CD4-positive, alpha-beta T cell treated with Interleukin-15 for 1 hour (primary cell): ENCODE measurements around the gene CACNA1D.
"Not testable (repeated sequence)": the region's sequence is repeated elsewhere in the genome, so short reads cannot be mapped to it uniquely, and the experiment has no call there.

Experiments
- DNase-seq: peaks from one replicate; pipeline ENCODE4 v3.0.0-alpha.2; 2020

The CACNA1D gene

GRCh38 chr3:53618524-53618906, 124.1 kb downstream of the CACNA1D start:
- DNase-seq: no peak

GRCh38 chr3:53618936-53619335, 124.5 kb downstream of the CACNA1D start:
- DNase-seq: no peak

DNA sequence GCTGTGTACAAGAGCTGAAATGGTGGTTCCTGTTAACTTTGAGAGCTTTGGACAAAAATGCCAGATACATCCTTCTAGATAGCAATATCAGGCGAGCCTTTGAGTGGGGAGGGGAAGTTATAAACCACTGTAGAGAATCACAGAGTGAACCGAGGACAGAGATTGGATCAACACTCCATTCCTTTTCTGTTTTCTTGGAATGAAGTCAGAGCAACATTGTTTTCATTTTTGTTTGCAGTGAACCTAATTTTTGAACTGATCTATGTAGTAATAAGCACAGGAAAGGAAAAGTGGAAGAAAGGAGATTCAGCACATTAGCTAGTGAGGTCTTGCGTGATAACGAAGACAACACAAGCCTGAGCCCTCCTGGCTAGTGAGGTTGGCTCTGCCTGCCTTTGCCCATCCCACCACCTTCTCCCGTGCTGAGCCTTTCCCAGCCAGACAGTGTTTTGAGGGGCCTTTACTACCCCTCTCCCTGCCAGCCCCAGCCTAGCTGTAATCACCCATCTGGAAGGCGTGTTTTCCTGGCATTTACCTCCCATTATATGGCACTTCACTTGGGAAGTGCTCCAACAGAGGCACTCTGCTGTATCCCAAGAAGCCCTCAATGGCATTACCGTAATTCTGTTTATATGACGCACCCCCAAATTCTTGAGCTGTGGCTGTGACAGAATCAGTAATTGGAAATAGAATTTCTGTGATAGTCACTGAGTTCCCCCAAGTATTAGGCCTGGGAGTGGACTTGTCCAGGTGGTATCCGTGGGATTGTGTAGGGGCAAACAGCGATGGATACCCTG, 129.8 kb downstream of the CACNA1D start:
- DNase-seq: no peak

- DNase-seq: no peak
Observed at GRCh38 chr3:53626876-53627275, 132.5 kb downstream of the CACNA1D start.

DNA sequence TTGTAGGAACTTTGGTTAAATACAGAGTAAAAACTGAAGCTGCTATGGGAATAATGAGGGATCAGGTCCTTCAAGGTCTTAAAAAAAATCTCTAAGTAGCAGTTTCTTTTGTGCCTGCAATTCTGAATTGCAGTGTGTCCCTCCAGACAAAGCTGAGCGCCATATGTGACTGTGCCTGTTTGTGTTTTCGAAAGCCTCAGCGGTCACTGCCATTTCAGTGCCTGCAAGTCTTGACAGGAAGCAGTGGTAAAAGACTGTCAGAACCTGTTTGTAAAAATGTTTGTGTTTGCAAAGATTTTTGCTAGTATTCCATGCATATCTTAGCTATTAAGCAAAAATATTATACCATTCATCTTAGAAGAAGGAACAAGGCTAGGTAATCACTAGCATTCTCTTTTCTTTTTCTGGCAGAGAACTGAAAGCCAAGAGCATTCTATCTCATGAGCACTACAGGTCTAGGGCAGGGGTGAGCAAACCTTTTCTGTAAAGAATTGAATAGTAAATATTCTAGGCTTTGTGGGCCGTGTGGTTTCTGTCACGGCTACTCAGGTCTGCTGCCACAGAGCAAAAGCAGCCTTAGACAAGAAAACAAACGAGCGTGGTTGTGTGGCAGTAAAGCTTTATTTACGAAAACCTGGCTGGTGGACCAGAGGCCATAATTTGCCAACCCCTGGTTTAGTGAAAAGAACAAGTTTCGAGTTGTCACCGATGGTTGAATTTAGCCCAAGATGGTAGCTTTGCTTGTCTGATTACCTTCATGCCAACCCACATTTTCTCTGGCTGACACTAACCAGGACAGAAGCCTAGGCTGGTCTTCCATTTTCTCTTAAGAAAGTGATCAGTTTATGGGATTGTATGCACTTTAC, 134.4 kb downstream of the CACNA1D start:
- no peak for DNase-seq

DNA sequence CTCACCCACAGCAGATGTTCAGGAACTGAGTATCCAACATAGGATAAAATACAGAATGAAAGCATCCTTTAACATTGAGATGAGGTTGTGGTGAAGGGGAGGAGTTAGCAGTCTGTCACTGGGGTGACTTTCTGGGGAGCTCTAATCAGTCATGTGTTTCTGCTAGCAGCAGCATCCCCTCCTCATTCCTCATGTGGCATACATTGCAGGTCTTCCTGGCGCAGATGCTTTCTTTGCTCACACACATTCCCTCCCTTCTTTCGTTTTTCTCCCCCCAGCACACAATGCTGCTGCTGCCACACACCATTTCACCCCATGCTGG, 135.0 kb downstream of the CACNA1D start:
- no peak for DNase-seq

DNA sequence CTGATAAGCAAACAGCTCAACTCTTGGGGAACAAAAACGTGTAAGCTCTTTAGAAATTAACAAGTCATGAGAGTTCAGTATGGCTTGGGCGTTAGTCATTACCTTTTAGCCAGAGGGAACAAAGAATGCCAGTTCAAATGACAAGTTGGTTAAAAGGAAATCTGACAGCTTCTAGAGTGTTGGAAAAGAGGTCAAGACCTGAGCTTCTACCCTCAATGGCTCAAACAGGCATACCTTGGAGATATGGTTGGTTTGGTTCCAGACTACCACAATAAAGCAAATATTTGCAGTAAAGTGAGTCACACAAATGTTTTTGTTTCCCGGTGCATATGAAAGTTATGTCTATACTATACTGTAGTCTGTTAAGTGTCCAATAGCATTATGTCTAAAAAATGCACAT, 136.1 kb downstream of the CACNA1D start:
- DNase-seq: no peak

DNA sequence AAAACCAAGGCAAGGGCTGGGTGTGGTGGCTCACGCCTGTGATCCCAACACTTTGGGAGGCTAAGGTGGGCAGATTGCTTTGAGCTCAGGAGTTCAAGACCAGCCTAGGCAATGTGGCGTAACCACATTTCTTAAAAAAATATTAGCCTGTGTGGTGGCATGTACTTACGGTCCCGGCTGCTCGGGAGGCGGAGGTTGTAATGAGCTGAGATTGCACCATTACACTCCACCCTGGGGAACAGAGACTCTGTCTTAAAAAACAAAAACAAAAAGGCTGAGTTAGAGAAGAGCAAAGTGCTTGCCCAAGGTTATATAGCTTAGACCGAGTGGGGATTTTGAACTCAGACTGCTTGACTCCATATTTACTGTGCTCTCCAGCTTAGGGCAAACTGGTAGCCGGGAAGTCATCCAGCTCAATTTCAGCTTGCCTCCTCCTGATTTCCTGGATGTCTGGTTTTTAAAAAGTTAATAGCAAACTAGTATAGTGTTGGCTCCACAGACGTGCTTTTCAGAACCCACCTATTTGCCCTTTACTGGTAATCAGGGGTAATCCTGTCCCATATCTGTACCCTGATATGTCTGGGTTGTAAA, 138.9 kb downstream of the CACNA1D start:
- no peak for DNase-seq

DNA sequence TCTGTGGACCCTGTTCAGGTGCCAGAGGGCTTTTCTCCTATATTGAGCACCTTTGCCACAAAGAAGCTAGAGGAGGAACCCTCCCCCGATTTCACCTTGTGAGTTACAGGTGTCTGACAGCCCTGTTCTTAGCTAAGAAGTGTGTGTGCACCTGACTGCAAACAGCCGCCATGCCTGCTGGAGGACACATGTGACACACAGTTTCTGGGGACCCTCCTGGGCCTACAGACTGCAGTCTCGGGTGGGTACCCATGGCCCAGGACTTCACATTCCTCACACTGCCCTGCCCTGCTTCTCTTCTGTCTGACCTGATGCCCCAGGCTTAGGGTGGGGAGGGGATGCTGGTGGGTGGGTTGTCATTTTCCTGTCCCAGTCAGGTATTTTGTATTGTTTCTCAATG, 140.6 kb downstream of the CACNA1D start:
- no peak for DNase-seq

DNA sequence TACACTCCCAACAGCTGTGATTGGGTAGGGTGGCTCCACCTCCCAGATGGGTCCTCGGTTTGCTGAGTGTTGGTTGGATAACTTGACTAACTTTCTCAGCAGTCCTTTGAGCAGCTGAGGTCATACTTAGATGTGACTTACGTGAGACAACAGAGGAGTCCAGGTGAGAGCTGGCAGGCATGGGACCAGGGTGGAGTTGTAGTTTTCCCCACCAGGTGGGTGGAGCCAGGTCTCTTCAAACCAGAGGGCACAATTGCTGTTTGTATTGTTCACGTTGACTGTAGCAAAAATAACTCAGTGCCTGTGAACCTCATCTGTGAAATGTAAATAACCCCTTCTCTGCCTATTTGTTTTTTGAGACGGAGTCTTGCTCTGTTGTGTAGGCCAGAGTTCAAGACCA, 144.4 kb downstream of the CACNA1D start:
- not testable (repeated sequence) for DNase-seq

GRCh38 chr3:53641397-53641796, 147.0 kb downstream of the CACNA1D start:
- DNase-seq: no peak

- no peak for DNase-seq
Observed at GRCh38 chr3:53642211-53642610, 147.8 kb downstream of the CACNA1D start.

- no peak for DNase-seq
Observed at GRCh38 chr3:53643757-53644156, 149.3 kb downstream of the CACNA1D start.

GRCh38 chr3:53645754-53646153, 151.3 kb downstream of the CACNA1D start:
- no peak for DNase-seq

DNA sequence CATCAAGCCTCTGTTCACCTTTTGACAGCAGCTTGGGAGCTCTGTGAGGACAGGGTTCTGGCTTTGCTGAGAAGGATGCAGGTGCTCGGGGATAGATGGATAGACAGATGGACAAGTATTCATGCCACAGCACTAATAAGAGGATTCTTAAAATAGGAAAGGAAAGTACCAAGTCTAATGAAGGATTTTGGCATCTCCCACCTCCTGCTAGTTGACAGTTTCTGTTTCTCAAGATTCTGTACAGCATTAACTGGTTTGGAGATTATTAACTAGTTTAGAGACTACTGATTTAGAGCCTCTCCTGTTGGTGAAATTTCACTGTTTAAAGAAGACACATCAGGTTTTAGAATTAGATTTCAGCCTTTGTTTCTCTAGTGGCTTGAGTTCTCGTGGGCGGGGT, 152.3 kb downstream of the CACNA1D start:
- DNase-seq: no peak

- no peak for DNase-seq
Observed at GRCh38 chr3:53649816-53650215, 155.4 kb downstream of the CACNA1D start.

- no peak for DNase-seq
Observed at GRCh38 chr3:53650424-53650823, 156.0 kb downstream of the CACNA1D start.

DNA sequence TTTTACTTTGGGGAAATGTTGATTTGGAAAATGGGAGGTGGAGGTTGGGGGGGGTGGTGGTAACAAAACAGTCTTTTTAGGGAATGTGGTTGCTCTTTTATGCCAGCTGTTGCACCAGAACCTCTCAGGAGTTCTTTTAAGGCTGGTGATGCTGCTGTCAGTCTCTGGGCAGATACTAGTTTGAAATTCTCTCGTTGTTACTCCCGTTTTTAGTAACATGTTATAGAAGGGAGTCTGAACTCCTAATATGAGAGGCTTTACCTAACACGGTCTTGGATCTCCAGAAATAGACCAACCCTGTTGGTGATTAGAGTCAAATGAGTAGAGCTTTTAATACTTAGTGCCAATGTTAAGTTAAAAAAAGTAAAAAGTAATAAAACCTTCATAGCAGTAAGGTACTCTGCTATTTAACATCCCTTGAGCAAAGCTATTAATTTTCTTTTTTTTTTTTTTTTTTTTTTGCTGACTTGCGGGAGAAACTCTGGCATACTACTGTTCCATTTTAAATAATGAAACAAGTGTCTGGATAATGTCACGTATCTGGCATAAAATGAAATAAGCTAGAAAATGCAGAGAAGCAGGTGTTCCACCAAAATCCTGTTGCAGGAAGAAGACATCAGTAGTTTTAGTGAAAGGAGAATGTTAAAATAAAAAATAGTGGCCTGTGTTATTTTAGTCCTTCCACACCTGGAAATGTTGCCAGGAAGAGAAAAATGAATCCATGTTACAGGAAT, 156.7 kb downstream of the CACNA1D start:
- DNase-seq: no peak

DNA sequence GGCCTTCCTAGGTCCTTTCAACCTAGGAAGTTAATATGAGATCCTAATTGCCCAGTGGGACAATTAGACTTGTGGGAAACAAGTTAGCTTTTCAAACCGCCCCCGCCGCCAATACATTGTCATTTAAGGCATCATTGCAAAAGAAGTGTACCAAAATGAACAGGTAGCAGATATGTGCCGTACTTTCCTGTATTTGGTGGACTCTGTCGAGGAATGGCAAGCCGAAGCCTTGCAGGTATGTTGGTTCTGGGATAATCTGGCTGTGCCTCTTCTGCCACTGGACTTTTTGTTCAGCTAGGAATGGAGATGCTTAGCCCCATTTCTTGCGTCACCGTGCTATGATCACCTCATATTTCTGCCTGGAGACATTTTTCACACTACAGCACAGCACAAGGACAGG, 157.5 kb downstream of the CACNA1D start:
- DNase-seq: no peak

DNA sequence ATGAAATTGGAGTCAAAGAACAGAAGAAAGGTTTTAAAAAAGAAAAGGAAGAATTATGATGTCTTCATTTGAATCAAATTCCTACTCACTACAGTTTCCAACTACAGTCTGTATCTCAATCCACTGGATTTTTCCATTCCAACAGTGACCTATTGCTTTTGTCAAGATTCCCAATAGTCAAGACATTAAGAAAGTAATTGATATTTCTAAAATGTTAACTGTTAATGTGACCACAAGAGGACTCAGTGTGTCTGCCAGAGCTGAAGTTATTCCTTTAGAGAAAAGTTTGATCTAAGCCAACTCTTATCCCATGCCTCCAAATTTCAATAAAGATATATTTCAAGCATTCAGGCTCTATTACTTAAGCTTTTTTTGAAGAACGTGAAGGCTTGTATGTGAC, 163.2 kb downstream of the CACNA1D start:
- DNase-seq: no peak

- DNase-seq: no peak
Observed at GRCh38 chr3:53658613-53659193, 164.3 kb downstream of the CACNA1D start.

GRCh38 chr3:53659996-53660395, 165.6 kb downstream of the CACNA1D start:
- no peak for DNase-seq

DNA sequence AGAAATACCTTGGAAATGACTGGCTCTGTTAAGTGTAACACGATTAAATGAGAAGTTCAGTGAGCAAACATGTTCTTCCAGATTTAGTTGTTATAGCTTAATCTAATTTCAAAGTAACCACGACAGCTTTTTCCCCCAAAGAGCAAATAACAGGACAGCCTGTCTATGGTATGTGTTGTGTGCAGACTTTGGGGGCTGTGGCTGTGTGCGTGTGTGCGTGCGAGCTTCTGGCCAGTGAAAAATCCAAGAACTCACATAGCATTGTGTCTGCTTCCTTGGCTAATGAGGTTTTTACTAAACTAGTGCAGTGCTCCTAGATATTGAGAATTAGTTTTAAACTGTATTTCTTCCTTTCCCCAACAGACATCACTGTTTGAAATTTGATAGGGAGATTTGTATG, 167.1 kb downstream of the CACNA1D start:
- no peak for DNase-seq
